Neural cell (in vitro differentiated cells): ENCODE measurements around the gene ANXA1. TPM values are rescaled to one million over a fixed set of nuclear protein-coding genes. Genes with fewer than 3 reads are reported as not detected.

Experiments
- H2AFZ ChIP-seq: fragments of 200-600, 300-800 bp; sonication (generic), shearing (Covaris generic); 2 replicates; pipeline ENCODE4 v1.6.0; 2014; ENCODE audit warnings: low read depth, mild to moderate bottlenecking, antibody characterized with exemption, low read length, moderate library complexity
- H3F3A ChIP-seq: fragments of 200-600 bp; shearing (Covaris generic); 2 replicates; pipeline ENCODE4 v1.6.1; 2016; ENCODE audit warnings: mild to moderate bottlenecking, moderate library complexity, mixed read lengths, antibody characterized with exemption, low read length; ENCODE audit not compliant: insufficient read depth, poor library complexity, severe bottlenecking
- H3K27ac ChIP-seq: fragments of 200-600, 300-800 bp; sonication (generic), shearing (Covaris generic); 2 replicates; pipeline ENCODE4 v1.5.1; 2014; ENCODE audit warnings: mild to moderate bottlenecking, low read length, moderate library complexity
- H3K27me3 ChIP-seq: fragments of 300-800, 200-600 bp; sonication (generic), shearing (Covaris generic); 2 replicates; pipeline ENCODE4 v1.6.0; 2014; ENCODE audit warnings: mild to moderate bottlenecking, low read depth, low read length, moderate library complexity; ENCODE audit not compliant: insufficient read depth
- H3K36me3 ChIP-seq: fragments of 300-800, 200-600 bp; sonication (generic), shearing (Covaris generic); 2 replicates; pipeline ENCODE4 v1.5.1; 2014; ENCODE audit warnings: mild to moderate bottlenecking, antibody characterized with exemption, low read length, moderate library complexity; ENCODE audit not compliant: insufficient read depth
- H3K4me2 ChIP-seq: fragments of 300-800, 200-600 bp; sonication (generic), shearing (Covaris generic); 2 replicates; pipeline ENCODE4 v1.6.0; 2014; ENCODE audit warnings: mild to moderate bottlenecking, low read length
- H3K4me3 ChIP-seq: fragments of 300-800, 200-600 bp; sonication (generic), shearing (Covaris generic); 2 replicates; pipeline ENCODE4 v1.5.1; 2014; ENCODE audit warnings: mild to moderate bottlenecking, low read length, moderate library complexity
- H3K79me2 ChIP-seq: fragments of 200-600 bp; shearing (Covaris generic); replicated peaks from 2 replicates; pipeline ENCODE4 v1.6.0; 2014; ENCODE audit warnings: mild to moderate bottlenecking, low read length, moderate library complexity; ENCODE audit not compliant: insufficient read depth
- H3K9ac ChIP-seq: fragments of 300-800, 200-600 bp; sonication (generic), shearing (Covaris generic); 2 replicates; pipeline ENCODE4 v1.6.1; 2016; ENCODE audit warnings: mild to moderate bottlenecking, low read length, mixed read lengths
- H3K9me2 ChIP-seq: fragments of 200-600 bp; shearing (Covaris generic); 2 replicates; pipeline ENCODE4 v1.6.1; 2016; ENCODE audit warnings: mild to moderate bottlenecking, low read length, mixed read lengths; ENCODE audit not compliant: insufficient read depth
- H3K9me3 ChIP-seq: fragments of 200-600, 300-800 bp; sonication (generic), shearing (Covaris generic); 2 replicates; pipeline ENCODE4 v1.6.1; 2016; ENCODE audit warnings: mild to moderate bottlenecking, mixed run types, low read length, moderate library complexity, mixed read lengths
- H4K20me1 ChIP-seq: fragments of 200-600 bp; shearing (Covaris generic); 2 replicates; pipeline ENCODE4 v1.6.1; 2016; ENCODE audit warnings: mild to moderate bottlenecking, mixed run types; ENCODE audit not compliant: insufficient read depth
- CTCF ChIP-seq: fragments of 450-650 bp; IDR thresholded peaks from 2 replicates; pipeline ENCODE4 v1.5.1; 2014; ENCODE audit warnings: antibody characterized with exemption, mild to moderate bottlenecking, moderate library complexity; ENCODE audit not compliant: poor library complexity, severe bottlenecking
- EP300 ChIP-seq: fragments of 450-650 bp; conservative IDR thresholded peaks from 2 replicates; pipeline ENCODE4 v1.6.1; 2014; ENCODE audit warnings: antibody characterized with exemption, mild to moderate bottlenecking, moderate library complexity; ENCODE audit not compliant: poor library complexity, severe bottlenecking
- EZH2 ChIP-seq: fragments of 200-600, 300-800 bp; shearing (Covaris generic), sonication (generic); IDR thresholded peaks from 2 replicates; pipeline ENCODE4 v1.6.1; 2014; ENCODE audit warnings: antibody characterized with exemption, low read length, borderline replicate concordance, mild to moderate bottlenecking; ENCODE audit not compliant: insufficient read depth, poor library complexity, severe bottlenecking
- MXI1 ChIP-seq: fragments of 450-650 bp; conservative IDR thresholded peaks from 2 replicates; pipeline ENCODE4 v1.6.1; 2014; ENCODE audit warnings: antibody characterized with exemption, mild to moderate bottlenecking; ENCODE audit not compliant: poor library complexity, severe bottlenecking
- POLR2AphosphoS5 ChIP-seq: IDR thresholded peaks from 2 replicates; pipeline ENCODE4 v1.6.1; 2012
- RAD21 ChIP-seq: fragments of 450-650 bp; conservative IDR thresholded peaks from 2 replicates; pipeline ENCODE4 v1.6.1; 2014; ENCODE audit warnings: antibody characterized with exemption, mild to moderate bottlenecking, moderate library complexity
- REST ChIP-seq: IDR thresholded peaks from 2 replicates; pipeline ENCODE4 v1.6.1; 2012; ENCODE audit warnings: borderline replicate concordance
- SMC3 ChIP-seq: fragments of 450-650 bp; conservative IDR thresholded peaks from 2 replicates; pipeline ENCODE4 v1.6.1; 2014; ENCODE audit warnings: antibody characterized with exemption, mild to moderate bottlenecking, moderate library complexity; ENCODE audit not compliant: poor library complexity
- TAF1 ChIP-seq: IDR thresholded peaks from 2 replicates; pipeline ENCODE4 v1.6.1; 2012; ENCODE audit warnings: low read depth
- polyA plus RNA-seq: library from polyadenylated mRNA; depleted of rRNA; stranded (reverse); fragments of >200 nt; gene quantifications from 2 replicates; pipeline ENCODE4 v1.2.3, GENCODE V29; 2014

The ANXA1 gene
- polyA plus RNA-seq, 1 donor from 2014 or later, result 5.8 TPM

- H3K27ac ChIP-seq, result peak overlapping the region; percentile 36
- no peaks in the 10 kb centered on the region for H3K9me3 ChIP-seq
- TF ChIP-seq EP300, result no peak
- no peak for TF ChIP-seq REST
- no peak for TF ChIP-seq TAF1
- TF ChIP-seq EZH2, result no peak
- TF ChIP-seq POLR2AphosphoS5, result peak; percentile 34
- peak; percentile 52 for TF ChIP-seq MXI1
- TF ChIP-seq CTCF, result no peak
- TF ChIP-seq SMC3, result no peak
- no peak for TF ChIP-seq RAD21
- no peaks in the 10 kb centered on the region for H3K27me3 ChIP-seq
- no peaks in the 10 kb centered on the region for H3K36me3 ChIP-seq
- no peak overlapping the region for H2AFZ ChIP-seq
- H3K4me2 ChIP-seq, result peak overlapping the region; percentile 71
- H3K4me3 ChIP-seq, result peak overlapping the region; percentile 53
- H4K20me1 ChIP-seq, result no peaks in the 10 kb centered on the region
- H3K79me2 ChIP-seq, result no peaks in the 10 kb centered on the region
- no peaks in the 10 kb centered on the region for H3K9me2 ChIP-seq
- no peaks in the 10 kb centered on the region for H3F3A ChIP-seq
- H3K9ac ChIP-seq, result no peak overlapping the region
Measured at GRCh38 chr9:73132034-73132776, 19.5 kb upstream of the ANXA1 start.

GRCh38 chr9:73133022-73133651 is 18.5 kb upstream of the ANXA1 start:
- no peak overlapping the region for H3K9ac ChIP-seq
- H3K27me3 ChIP-seq, result no peaks in the 10 kb centered on the region
- no peaks in the 10 kb centered on the region for H3K9me2 ChIP-seq
- no peaks in the 10 kb centered on the region for H3K79me2 ChIP-seq
- TF ChIP-seq POLR2AphosphoS5 (no peak), REST (no peak), MXI1 (no peak), EZH2 (no peak)
- no peak overlapping the region for H3K4me3 ChIP-seq
- no peaks in the 10 kb centered on the region for H4K20me1 ChIP-seq
- H3K36me3 ChIP-seq, result no peaks in the 10 kb centered on the region
- H3K4me2 ChIP-seq, result no peak overlapping the region
- no peak overlapping the region for H3K27ac ChIP-seq
- no peak overlapping the region for H2AFZ ChIP-seq
- H3K9me3 ChIP-seq, result no peaks in the 10 kb centered on the region
- no peaks in the 10 kb centered on the region for H3F3A ChIP-seq
